ENCODE measurements around the gene PMM1.
"Not testable (repeated sequence)": the region's sequence is repeated elsewhere in the genome, so short reads cannot be mapped to it uniquely, and the experiment has no call there.

The PMM1 gene

GRCh38 chr22:41578114-41578513, 11.5 kb downstream of the PMM1 start:
- Histone ChIP-seq H3K36me3 (ENCODE audit: low read depth) (peaks cover 7% of the 10 kb centered on the region; the same call in 1 of the 2 replicates), H3K27me3 (ENCODE audit: insufficient read depth, poor library complexity, severe bottlenecking) (no peaks in the 10 kb centered on the region), H3K9me3 (ENCODE audit: severe bottlenecking) (no peaks in the 10 kb centered on the region), H3K27ac (ENCODE audit: poor library complexity, severe bottlenecking) (no peak overlapping the region), H3K4me3 (ENCODE audit: severe bottlenecking) (no peak overlapping the region), H3K4me1 (ENCODE audit: insufficient read depth, poor library complexity, severe bottlenecking) (no peaks in the 10 kb centered on the region)
- ATAC-seq (ENCODE audit: low read depth) (no peak), DNase-seq (ENCODE audit: low spot score) (no peak)
- no peak for TF ChIP-seq CTCF (IDR thresholded peaks at IDR 0.05; ENCODE audit: poor library complexity, severe bottlenecking)

GRCh38 chr22:41576877-41577276, 12.8 kb downstream of the PMM1 start:
- peak; percentile 73 for TF ChIP-seq CTCF (IDR thresholded peaks at IDR 0.05; ENCODE audit: poor library complexity, severe bottlenecking)
- no peaks in the 10 kb centered on the region for H3K9me3 ChIP-seq (ENCODE audit: severe bottlenecking)
- H3K4me3 ChIP-seq (ENCODE audit: severe bottlenecking) = no peak overlapping the region
- no peak overlapping the region for H3K27ac ChIP-seq (ENCODE audit: poor library complexity, severe bottlenecking)
- DNase-seq (ENCODE audit: low spot score) (no peak), ATAC-seq (ENCODE audit: low read depth) (peak; percentile 75)
- peaks cover 7% of the 10 kb centered on the region; the same call in 1 of the 2 replicates for H3K36me3 ChIP-seq (ENCODE audit: low read depth)
- H3K4me1 ChIP-seq (ENCODE audit: insufficient read depth, poor library complexity, severe bottlenecking) = no peaks in the 10 kb centered on the region
- no peaks in the 10 kb centered on the region for H3K27me3 ChIP-seq (ENCODE audit: insufficient read depth, poor library complexity, severe bottlenecking)

GRCh38 chr22:41575533-41575932, 14.1 kb downstream of the PMM1 start:
- peaks cover 7% of the 10 kb centered on the region; the same call in 1 of the 2 replicates for H3K36me3 ChIP-seq (ENCODE audit: low read depth)
- ATAC-seq (ENCODE audit: low read depth) = no peak

GRCh38 chr22:41574847-41575381, 14.7 kb downstream of the PMM1 start:
- Histone ChIP-seq H3K27ac (ENCODE audit: poor library complexity, severe bottlenecking) (no peak overlapping the region), H3K9me3 (ENCODE audit: severe bottlenecking) (no peaks in the 10 kb centered on the region), H3K4me1 (ENCODE audit: insufficient read depth, poor library complexity, severe bottlenecking) (no peaks in the 10 kb centered on the region), H3K36me3 (ENCODE audit: low read depth) (peaks cover 7% of the 10 kb centered on the region; the same call in 1 of the 2 replicates), H3K4me3 (ENCODE audit: severe bottlenecking) (no peak overlapping the region), H3K27me3 (ENCODE audit: insufficient read depth, poor library complexity, severe bottlenecking) (no peaks in the 10 kb centered on the region)
- TF ChIP-seq CTCF (IDR thresholded peaks at IDR 0.05; ENCODE audit: poor library complexity, severe bottlenecking) = no peak
- ATAC-seq (ENCODE audit: low read depth) = 0 out of 3 replicates have a peak, but pooled peaks have one; percentile 4
- no peak for DNase-seq (ENCODE audit: low spot score)

More at GRCh38 chr22:41575533-41575932, 14.1 kb downstream of the PMM1 start:
- Histone ChIP-seq H3K27me3 (ENCODE audit: insufficient read depth, poor library complexity, severe bottlenecking) (no peaks in the 10 kb centered on the region), H3K9me3 (ENCODE audit: severe bottlenecking) (no peaks in the 10 kb centered on the region), H3K27ac (ENCODE audit: poor library complexity, severe bottlenecking) (no peak overlapping the region), H3K4me3 (ENCODE audit: severe bottlenecking) (no peak overlapping the region), H3K4me1 (ENCODE audit: insufficient read depth, poor library complexity, severe bottlenecking) (no peaks in the 10 kb centered on the region)
- no peak for DNase-seq (ENCODE audit: low spot score)
- TF ChIP-seq CTCF (IDR thresholded peaks at IDR 0.05; ENCODE audit: poor library complexity, severe bottlenecking) = no peak

- Histone ChIP-seq H3K27ac (ENCODE audit: poor library complexity, severe bottlenecking) (no peak overlapping the region), H3K4me1 (ENCODE audit: insufficient read depth, poor library complexity, severe bottlenecking) (no peaks in the 10 kb centered on the region), H3K27me3 (ENCODE audit: insufficient read depth, poor library complexity, severe bottlenecking) (no peaks in the 10 kb centered on the region), H3K36me3 (ENCODE audit: low read depth) (peaks cover 7% of the 10 kb centered on the region; the same call in 1 of the 2 replicates), H3K4me3 (ENCODE audit: severe bottlenecking) (no peak overlapping the region), H3K9me3 (ENCODE audit: severe bottlenecking) (no peaks in the 10 kb centered on the region)
- no peak for TF ChIP-seq CTCF (IDR thresholded peaks at IDR 0.05; ENCODE audit: poor library complexity, severe bottlenecking)
- no peak for ATAC-seq (ENCODE audit: low read depth)
- DNase-seq (ENCODE audit: low spot score) = no peak
Measured at GRCh38 chr22:41573677-41574076, 16.0 kb downstream of the PMM1 start.

- H3K36me3 ChIP-seq (ENCODE audit: low read depth); ATAC-seq (ENCODE audit: low read depth); H3K4me1 ChIP-seq (ENCODE audit: insufficient read depth, poor library complexity, severe bottlenecking); DNase-seq (ENCODE audit: low spot score); H3K27ac ChIP-seq (ENCODE audit: poor library complexity, severe bottlenecking); H3K4me3 ChIP-seq (ENCODE audit: severe bottlenecking); H3K27me3 ChIP-seq (ENCODE audit: insufficient read depth, poor library complexity, severe bottlenecking); H3K9me3 ChIP-seq (ENCODE audit: severe bottlenecking): not testable (repeated sequence)
Measured at GRCh38 chr22:41572305-41572704, 17.3 kb downstream of the PMM1 start.
